ENCODE results near the gene NDC1.

DNA sequence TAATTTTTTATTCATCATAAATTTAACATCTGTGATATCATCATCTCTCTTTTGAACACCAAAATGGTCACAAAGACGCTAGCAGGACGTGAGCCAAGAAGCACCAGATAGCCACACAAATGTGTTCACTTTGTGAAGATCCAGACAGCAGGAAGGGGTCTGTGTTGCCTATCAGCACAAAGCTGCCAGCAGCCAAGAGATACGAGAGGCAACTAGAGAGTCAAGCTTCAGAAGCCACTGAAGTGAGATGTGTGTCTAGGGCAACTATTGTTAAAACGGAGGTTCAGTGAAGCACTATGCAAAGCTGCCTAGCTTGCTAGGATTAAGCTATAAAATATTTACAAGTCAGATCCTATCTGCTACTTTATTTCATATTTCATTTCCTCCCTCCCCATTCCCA, 45.3 kb downstream of the NDC1 start:
- TF ChIP-seq, protein P1, sequence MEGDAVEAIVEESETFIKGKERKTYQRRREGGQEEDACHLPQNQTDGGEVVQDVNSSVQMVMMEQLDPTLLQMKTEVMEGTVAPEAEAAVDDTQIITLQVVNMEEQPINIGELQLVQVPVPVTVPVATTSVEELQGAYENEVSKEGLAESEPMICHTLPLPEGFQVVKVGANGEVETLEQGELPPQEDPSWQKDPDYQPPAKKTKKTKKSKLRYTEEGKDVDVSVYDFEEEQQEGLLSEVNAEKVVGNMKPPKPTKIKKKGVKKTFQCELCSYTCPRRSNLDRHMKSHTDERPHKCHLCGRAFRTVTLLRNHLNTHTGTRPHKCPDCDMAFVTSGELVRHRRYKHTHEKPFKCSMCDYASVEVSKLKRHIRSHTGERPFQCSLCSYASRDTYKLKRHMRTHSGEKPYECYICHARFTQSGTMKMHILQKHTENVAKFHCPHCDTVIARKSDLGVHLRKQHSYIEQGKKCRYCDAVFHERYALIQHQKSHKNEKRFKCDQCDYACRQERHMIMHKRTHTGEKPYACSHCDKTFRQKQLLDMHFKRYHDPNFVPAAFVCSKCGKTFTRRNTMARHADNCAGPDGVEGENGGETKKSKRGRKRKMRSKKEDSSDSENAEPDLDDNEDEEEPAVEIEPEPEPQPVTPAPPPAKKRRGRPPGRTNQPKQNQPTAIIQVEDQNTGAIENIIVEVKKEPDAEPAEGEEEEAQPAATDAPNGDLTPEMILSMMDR (conservative IDR thresholded peaks at IDR 0.05 in 1 of 2, IDR thresholded peaks at IDR 0.05 in 1 of 2; ENCODE audit: extremely low read depth in 1 of 2, insufficient read depth in 1 of 2, low read depth in 1 of 2, low read length in 2 of 2): no peak
- no peak for TF ChIP-seq EZH2 (IDR thresholded peaks at IDR 0.05; ENCODE audit: borderline replicate concordance, low read length)

All from mammary epithelial cell (primary cell).